H1 (cell line): ENCODE measurements around the gene FBLN5. TPM values are rescaled to one million over a fixed set of nuclear protein-coding genes. Genes with fewer than 3 reads are reported as not detected.

ENCODE experiments used
- EGR1 ChIP-seq: IDR thresholded peaks from 2 replicates; pipeline ENCODE4 v1.6.1; 2011; ENCODE audit warnings: low read depth, low read length, borderline replicate concordance
- EZH2 ChIP-seq: fragments of 200-600 bp; sonication (generic); IDR thresholded peaks from 2 replicates; pipeline ENCODE4 v1.7.1; 2012; ENCODE audit warnings: low read depth, mild to moderate bottlenecking, moderate library complexity, low read length, inconsistent platforms; ENCODE audit not compliant: severe bottlenecking
- TEAD4 ChIP-seq: IDR thresholded peaks from 2 replicates; pipeline ENCODE4 v1.6.1; 2012; ENCODE audit warnings: low read depth, low read length, inconsistent platforms, mixed read lengths
- ZNF274 ChIP-seq: IDR thresholded peaks from 2 replicates; pipeline ENCODE4 v1.7.0; 2012; ENCODE audit warnings: low read length, borderline replicate concordance; ENCODE audit errors: extremely low read depth
- polyA plus RNA-seq, 7 experiments: library from polyadenylated mRNA; depleted of rRNA in 3 of 7; stranded (reverse) in 5 of 7; unstranded in 2 of 7; fragments of >200 nt in 5 of 7; fragments of 200-250 nt in 2 of 7; gene quantifications; 1 replicate in 5 of 7; 2 replicates in 1 of 7; 4 replicates in 1 of 7; pipeline versions ENCODE4 v1.2.1 to v1.2.3, GENCODE V29; 2011 to 2013; ENCODE audit warnings: missing spikeins in 2 of 7, mixed read lengths in 2 of 7
- total RNA-seq: library from RNA; stranded (reverse); fragmentation: NEBNext Ultra II Directional; extraction: Animal tissue kit (Norgen Biotek cat#: 25700); gene quantifications from 2 replicates; pipeline ENCODE4 v1.2.1, GENCODE V29; 2021

Gene FBLN5
- total and polyA plus RNA-seq, 2 of the 8 experiments (the other 6 are each of a cell fraction or from before 2014, with no cell fraction given): 0.88 to 3.5 TPM

DNA sequence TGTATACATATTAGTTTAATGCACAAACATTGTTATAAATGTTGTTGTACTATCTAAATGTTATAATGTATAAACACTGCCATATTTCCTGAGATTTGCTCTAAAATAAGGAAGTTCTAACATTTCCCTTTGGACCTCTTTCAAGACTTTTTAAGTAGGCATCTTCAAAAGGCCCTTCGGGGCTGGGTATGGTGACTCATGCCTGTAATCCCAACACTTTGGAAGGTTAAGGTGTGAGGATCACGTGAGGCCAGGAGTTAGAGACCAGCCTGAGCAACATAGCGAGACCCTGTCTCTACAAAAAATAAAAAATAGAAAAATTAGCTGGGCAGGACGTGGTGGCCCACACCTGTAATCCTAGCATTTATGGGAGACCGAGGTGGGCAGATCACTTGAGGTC is 35.5 kb downstream of the FBLN5 start (continued):
- TF ChIP-seq TEAD4 (no peak), EZH2 (no peak), EGR1 (no peak), ZNF274 (no peak)
- TF ChIP-seq, all 59 proteins: peak for 0
